ENCODE measurements around the gene ZNF232. TPM values are rescaled to one million over a fixed set of nuclear protein-coding genes. Genes with fewer than 3 reads are reported as not detected.

Gene ZNF232
- total RNA-seq, 1 experiment from 2014 or later, result 7.5 TPM

DNA sequence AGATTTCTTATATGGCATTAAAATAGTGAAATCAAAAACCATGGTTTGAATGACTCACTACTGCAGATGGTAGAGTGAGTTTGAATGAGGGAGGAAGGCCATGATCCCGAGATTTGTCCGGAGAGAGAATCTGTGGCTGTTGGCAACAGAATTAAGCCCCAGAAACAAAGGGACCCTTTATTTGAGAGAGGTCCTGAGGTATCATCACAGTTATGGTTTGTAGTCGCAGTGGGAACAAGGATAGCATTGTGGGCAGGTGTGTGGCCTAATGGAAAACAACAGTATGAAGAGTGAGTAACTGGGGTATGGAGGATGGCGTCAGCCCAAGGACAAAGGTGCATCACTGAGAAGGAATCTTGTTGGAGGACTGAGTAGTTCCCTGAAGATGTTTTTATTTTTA, 42.0 kb downstream of the ZNF232 start:
- BruUV-seq (replicated peaks), result no TSS peak
- TF ChIP-seq, protein P1, sequence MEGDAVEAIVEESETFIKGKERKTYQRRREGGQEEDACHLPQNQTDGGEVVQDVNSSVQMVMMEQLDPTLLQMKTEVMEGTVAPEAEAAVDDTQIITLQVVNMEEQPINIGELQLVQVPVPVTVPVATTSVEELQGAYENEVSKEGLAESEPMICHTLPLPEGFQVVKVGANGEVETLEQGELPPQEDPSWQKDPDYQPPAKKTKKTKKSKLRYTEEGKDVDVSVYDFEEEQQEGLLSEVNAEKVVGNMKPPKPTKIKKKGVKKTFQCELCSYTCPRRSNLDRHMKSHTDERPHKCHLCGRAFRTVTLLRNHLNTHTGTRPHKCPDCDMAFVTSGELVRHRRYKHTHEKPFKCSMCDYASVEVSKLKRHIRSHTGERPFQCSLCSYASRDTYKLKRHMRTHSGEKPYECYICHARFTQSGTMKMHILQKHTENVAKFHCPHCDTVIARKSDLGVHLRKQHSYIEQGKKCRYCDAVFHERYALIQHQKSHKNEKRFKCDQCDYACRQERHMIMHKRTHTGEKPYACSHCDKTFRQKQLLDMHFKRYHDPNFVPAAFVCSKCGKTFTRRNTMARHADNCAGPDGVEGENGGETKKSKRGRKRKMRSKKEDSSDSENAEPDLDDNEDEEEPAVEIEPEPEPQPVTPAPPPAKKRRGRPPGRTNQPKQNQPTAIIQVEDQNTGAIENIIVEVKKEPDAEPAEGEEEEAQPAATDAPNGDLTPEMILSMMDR (IDR thresholded peaks at IDR 0.05; ENCODE audit: insufficient read depth in 1 of 2, low read depth in 1 of 2, low read length in 1 of 2, severe bottlenecking in 1 of 2, unreplicated experiment in 1 of 2), result no peak
- H3K4me1 Mint-ChIP-seq (ENCODE audit: low read depth, unreplicated experiment), result no peaks in the 10 kb centered on the region
- DNase-seq, result no peak
- no peak overlapping the region for H3K4me3 Mint-ChIP-seq (ENCODE audit: unreplicated experiment)
- Histone ChIP-seq H3K4me1 (peaks cover 5% of the 10 kb centered on the region; the same call in 1 of the 2 replicates), H3K27me3 (replicated peaks; ENCODE audit: control insufficient read depth, insufficient read depth, low read length) (no peaks in the 10 kb centered on the region), H3K9me3 (no peaks in the 10 kb centered on the region), H3K4me3 (ENCODE audit: low read depth, low read length) (no peak overlapping the region), H3K36me3 (ENCODE audit: control insufficient read depth, insufficient read depth, low read length) (no peaks in the 10 kb centered on the region)
- H3K36me3 Mint-ChIP-seq (ENCODE audit: insufficient read depth, unreplicated experiment), result peaks cover 11% of the 10 kb centered on the region
- no peaks in the 10 kb centered on the region for H3K9me3 Mint-ChIP-seq (ENCODE audit: unreplicated experiment)
- ChIA-PET POLR2A (no interaction called here), CTCF (no interaction called here)
- intact Hi-C loops (cut with micrococcal nuclease; ENCODE audit: unreplicated experiment), result no loop called here
- no peaks in the 10 kb centered on the region for H3K27me3 Mint-ChIP-seq (ENCODE audit: insufficient read depth, unreplicated experiment)
- H3K27ac Mint-ChIP-seq (ENCODE audit: unreplicated experiment), result no peak overlapping the region

DNA sequence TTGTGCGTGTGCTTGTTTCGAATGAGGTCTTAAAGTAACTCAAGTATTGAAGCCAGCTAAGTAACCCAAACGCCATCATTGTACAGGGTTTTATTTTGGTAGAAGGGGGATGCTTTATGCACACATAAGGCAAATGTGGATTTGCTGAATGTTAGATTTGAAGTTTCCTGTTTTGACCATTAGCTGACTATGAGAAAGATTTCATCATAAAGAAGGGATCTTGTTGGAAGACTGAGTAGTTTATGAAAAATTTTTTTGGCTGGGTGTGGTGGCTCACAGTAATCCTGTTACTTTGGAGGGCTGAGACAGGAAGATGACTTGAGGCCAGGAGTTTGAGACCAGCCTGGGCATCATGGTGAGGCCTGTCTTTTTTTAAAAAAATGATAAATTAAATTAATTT, 43.4 kb downstream of the ZNF232 start:
- ChIA-PET POLR2A (interaction anchor here (0.8 kb wide), 1 partner anchor 43 kb away, joined by 3 read pairs; no protein-coding TSS in a partner anchor), CTCF (no interaction called here)
- intact Hi-C loops (cut with micrococcal nuclease; ENCODE audit: unreplicated experiment), result no loop called here
- Mint-ChIP-seq H3K4me3 (ENCODE audit: unreplicated experiment) (no peak overlapping the region), H3K9me3 (ENCODE audit: unreplicated experiment) (no peaks in the 10 kb centered on the region), H3K36me3 (ENCODE audit: insufficient read depth, unreplicated experiment) (peaks cover 6% of the 10 kb centered on the region), H3K4me1 (ENCODE audit: low read depth, unreplicated experiment) (no peaks in the 10 kb centered on the region), H3K27ac (ENCODE audit: unreplicated experiment) (no peak overlapping the region), H3K27me3 (ENCODE audit: insufficient read depth, unreplicated experiment) (no peaks in the 10 kb centered on the region)
- Histone ChIP-seq H3K9me3 (no peaks in the 10 kb centered on the region), H3K27me3 (replicated peaks; ENCODE audit: control insufficient read depth, insufficient read depth, low read length) (no peaks in the 10 kb centered on the region), H3K36me3 (ENCODE audit: control insufficient read depth, insufficient read depth, low read length) (no peaks in the 10 kb centered on the region), H3K4me3 (ENCODE audit: low read depth, low read length) (no peak overlapping the region), H3K4me1 (no peaks in the 10 kb centered on the region)
- TF ChIP-seq, protein P1 (IDR thresholded peaks at IDR 0.05; ENCODE audit: insufficient read depth in 1 of 2, low read depth in 1 of 2, low read length in 1 of 2, severe bottlenecking in 1 of 2, unreplicated experiment in 1 of 2), result no peak
- DNase-seq, result no peak
- no TSS peak for BruUV-seq (replicated peaks)

DNA sequence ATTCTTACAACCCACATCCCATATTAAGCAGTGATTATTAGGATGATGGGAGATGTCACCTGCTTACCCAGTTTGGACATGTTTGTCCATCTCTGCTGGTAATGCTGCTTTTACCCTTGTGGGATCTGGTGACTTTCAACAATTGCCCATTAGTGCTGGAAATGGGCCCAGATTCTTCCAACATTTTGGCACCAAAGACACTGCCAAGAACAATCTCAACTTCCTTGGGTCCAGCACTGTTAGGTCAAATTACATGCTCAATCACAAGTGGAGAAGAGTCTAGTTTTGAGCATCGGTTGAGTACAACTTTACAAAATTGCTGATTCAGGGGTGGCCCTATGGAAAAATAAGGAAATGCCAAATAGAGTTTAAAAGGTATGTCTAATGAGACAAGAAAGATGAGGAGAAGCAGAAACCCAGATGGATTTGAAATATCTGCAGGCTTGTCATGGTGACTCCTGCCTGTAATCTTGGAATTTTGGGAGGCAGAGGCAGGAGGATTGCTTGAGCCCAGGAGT, 46.4 kb downstream of the ZNF232 start:
- H3K27me3 Mint-ChIP-seq (ENCODE audit: insufficient read depth, unreplicated experiment), result no peaks in the 10 kb centered on the region
- Histone ChIP-seq H3K4me1 (no peaks in the 10 kb centered on the region), H3K36me3 (ENCODE audit: control insufficient read depth, insufficient read depth, low read length) (no peaks in the 10 kb centered on the region), H3K4me3 (ENCODE audit: low read depth, low read length) (no peak overlapping the region), H3K27me3 (replicated peaks; ENCODE audit: control insufficient read depth, insufficient read depth, low read length) (no peaks in the 10 kb centered on the region), H3K9me3 (no peaks in the 10 kb centered on the region)
- no peak for DNase-seq
- H3K4me3 Mint-ChIP-seq (ENCODE audit: unreplicated experiment), result no peak overlapping the region
- no TSS peak for BruUV-seq (replicated peaks)
- TF ChIP-seq, protein P1 (IDR thresholded peaks at IDR 0.05; ENCODE audit: insufficient read depth in 1 of 2, low read depth in 1 of 2, low read length in 1 of 2, severe bottlenecking in 1 of 2, unreplicated experiment in 1 of 2), result no peak
- no peaks in the 10 kb centered on the region for H3K4me1 Mint-ChIP-seq (ENCODE audit: low read depth, unreplicated experiment)
- H3K9me3 Mint-ChIP-seq (ENCODE audit: unreplicated experiment), result no peaks in the 10 kb centered on the region
- H3K36me3 Mint-ChIP-seq (ENCODE audit: insufficient read depth, unreplicated experiment), result no peaks in the 10 kb centered on the region
- ChIA-PET CTCF (no interaction called here), POLR2A (no interaction called here)
- intact Hi-C loops (cut with micrococcal nuclease; ENCODE audit: unreplicated experiment), result no loop called here
- H3K27ac Mint-ChIP-seq (ENCODE audit: unreplicated experiment), result no peak overlapping the region

Other genes starting within 250 kb of the ZNF232 start
- 0.86 and 1.0 TPM in 2 replicates for gene C17orf107, start 212.3 kb downstream of the ZNF232 start, total RNA-seq (2022)
- gene CHRNE, start 208.8 kb downstream of the ZNF232 start, total RNA-seq (2022), result not detected in 2 replicates
- gene GP1BA, start 179.6 kb downstream of the ZNF232 start, total RNA-seq (2022), result not detected in 2 replicates
- gene SLC25A11, start 171.8 kb downstream of the ZNF232 start, total RNA-seq (2022), result 36.5 and 40.1 TPM in 2 replicates
- gene RNF167, start 171.6 kb downstream of the ZNF232 start, total RNA-seq (2022), result 55.1 and 60.9 TPM in 2 replicates
- gene PFN1, start 163.3 kb downstream of the ZNF232 start, total RNA-seq (2022), result 367 and 416 TPM in 2 replicates
- gene ENO3, start 160.8 kb downstream of the ZNF232 start, total RNA-seq (2022), result 8.1 and 10.6 TPM in 2 replicates
- 20.5 and 23.1 TPM in 2 replicates for gene SPAG7, start 144.1 kb downstream of the ZNF232 start, total RNA-seq (2022)
- 16.2 and 18.8 TPM in 2 replicates for gene CAMTA2, start 124.2 kb downstream of the ZNF232 start, total RNA-seq (2022)
- 0.64 and 1.4 TPM in 2 replicates for gene INCA1, start 114.4 kb downstream of the ZNF232 start, total RNA-seq (2022)
- 87.5 and 92.0 TPM in 2 replicates for gene KIF1C, start 113.9 kb downstream of the ZNF232 start, total RNA-seq (2022)
- gene SLC52A1, start 76.5 kb downstream of the ZNF232 start, total RNA-seq (2022), result not detected in 2 replicates
- gene ZFP3, start 33.4 kb downstream of the ZNF232 start, total RNA-seq (2022), result 3.6 and 3.7 TPM in 2 replicates
- 0.16 and 0.21 TPM in 2 replicates for gene USP6, start 4.2 kb upstream of the ZNF232 start, total RNA-seq (2022)
- 6.2 and 7.5 TPM in 2 replicates for gene ZNF594, start 80.0 kb upstream of the ZNF232 start, total RNA-seq (2022)
- not detected in 2 replicates for gene SCIMP, start 123.0 kb upstream of the ZNF232 start, total RNA-seq (2022)
- gene RABEP1, start 170.4 kb upstream of the ZNF232 start, total RNA-seq (2022), result 21.8 and 22.4 TPM in 2 replicates

All from Caco-2 (cell line).